HL-60 (cell line): ENCODE results near the gene PGC.

Experiments
- POLR2AphosphoS5 ChIP-seq: IDR thresholded peaks from 2 replicates; pipeline ENCODE4 v1.6.1; 2012; ENCODE audit warnings: low read depth
- TF ChIP-seq, protein P1 (sequence below): IDR thresholded peaks from one replicate; pipeline ENCODE4 v1.5.1; 2011; ENCODE audit warnings: low read length, control low read depth, inconsistent platforms; ENCODE audit not compliant: insufficient read depth

DNA sequence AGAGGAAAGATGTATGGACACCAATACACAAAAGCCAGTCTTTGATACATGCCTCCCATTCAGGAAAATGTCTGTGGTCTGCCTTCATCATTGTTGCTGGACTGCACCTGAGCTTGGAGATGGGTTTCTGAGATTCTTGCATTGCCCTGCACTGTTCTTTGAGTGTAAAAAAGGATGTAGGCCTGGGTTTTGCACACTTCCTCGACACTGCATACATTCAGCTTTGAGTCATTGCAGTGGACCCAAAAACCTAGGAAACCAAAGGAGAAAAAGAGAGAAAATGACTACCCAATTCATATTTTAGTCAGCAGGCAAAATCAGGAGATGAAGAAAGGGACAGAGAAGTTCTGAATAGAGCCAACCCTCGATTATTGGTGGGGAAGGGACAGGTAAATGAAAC lies 49.3 kb upstream of the PGC start:
- TF ChIP-seq POLR2AphosphoS5 = no peak
- TF ChIP-seq, protein P1, sequence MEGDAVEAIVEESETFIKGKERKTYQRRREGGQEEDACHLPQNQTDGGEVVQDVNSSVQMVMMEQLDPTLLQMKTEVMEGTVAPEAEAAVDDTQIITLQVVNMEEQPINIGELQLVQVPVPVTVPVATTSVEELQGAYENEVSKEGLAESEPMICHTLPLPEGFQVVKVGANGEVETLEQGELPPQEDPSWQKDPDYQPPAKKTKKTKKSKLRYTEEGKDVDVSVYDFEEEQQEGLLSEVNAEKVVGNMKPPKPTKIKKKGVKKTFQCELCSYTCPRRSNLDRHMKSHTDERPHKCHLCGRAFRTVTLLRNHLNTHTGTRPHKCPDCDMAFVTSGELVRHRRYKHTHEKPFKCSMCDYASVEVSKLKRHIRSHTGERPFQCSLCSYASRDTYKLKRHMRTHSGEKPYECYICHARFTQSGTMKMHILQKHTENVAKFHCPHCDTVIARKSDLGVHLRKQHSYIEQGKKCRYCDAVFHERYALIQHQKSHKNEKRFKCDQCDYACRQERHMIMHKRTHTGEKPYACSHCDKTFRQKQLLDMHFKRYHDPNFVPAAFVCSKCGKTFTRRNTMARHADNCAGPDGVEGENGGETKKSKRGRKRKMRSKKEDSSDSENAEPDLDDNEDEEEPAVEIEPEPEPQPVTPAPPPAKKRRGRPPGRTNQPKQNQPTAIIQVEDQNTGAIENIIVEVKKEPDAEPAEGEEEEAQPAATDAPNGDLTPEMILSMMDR = no peak
